Endothelial cell of umbilical vein (primary cell): ENCODE data around the gene NR3C1. TPM values are rescaled to one million over a fixed set of nuclear protein-coding genes. Genes with fewer than 3 reads are reported as not detected.

Experiments
- BruUV-seq: library from RNA; stranded (reverse); fragments of 400-500 nt; replicated peaks from 2 replicates; lab custom pipeline; 2021; lab: Mats Ljungman, UMichigan
- CTCF ChIA-PET: fragments of 300-600, 350-600 bp; sonication (Branson Sonifier 250); formaldehyde crosslinking; loops from one replicate; lab custom pipeline; 2021; ENCODE audit warnings: antibody characterized with exemption, inconsistent platforms; lab: Charles Lee
- POLR2A ChIA-PET: fragments of 300-600, 350-600 bp; sonication (Branson Sonifier 250); formaldehyde crosslinking; loops from one replicate; lab custom pipeline; 2021; ENCODE audit warnings: antibody characterized with exemption, inconsistent platforms; lab: Charles Lee
- DNase-seq: peaks from one replicate; pipeline ENCODE4 v3.0.0-alpha.2; 2011; ENCODE audit warnings: low read depth, low spot score
- FAIRE-seq: peaks from 2 replicates; lab custom pipeline; 2011; peaks lifted over from hg19 to GRCh38; lab: Jason Lieb, UNC
- H2AFZ ChIP-seq: 2 replicates; pipeline ENCODE4 v1.6.0; 2012; ENCODE audit warnings: low read depth, low read length, control low read depth, inconsistent platforms
- H3K27ac ChIP-seq: 2 replicates; pipeline ENCODE4 v1.5.1; 2011; ENCODE audit warnings: low read depth, mild to moderate bottlenecking, control low read depth, low read length, moderate library complexity; ENCODE audit not compliant: insufficient read depth
- H3K27me3 ChIP-seq, 2 experiments: 2 replicates each; pipeline versions ENCODE4 v1.6.0 to v1.6.1; 2011; ENCODE audit warnings: low read length in 2 of 2, mixed read lengths in 1 of 2; ENCODE audit not compliant: control insufficient read depth in 2 of 2, insufficient read depth in 2 of 2
- H3K36me3 ChIP-seq, 2 experiments: 2 replicates in 1 of 2; 3 replicates in 1 of 2; pipeline ENCODE4 v1.5.1; 2011; ENCODE audit warnings: low read length in 2 of 2, mild to moderate bottlenecking in 1 of 2, moderate library complexity in 1 of 2; ENCODE audit not compliant: control insufficient read depth in 2 of 2, insufficient read depth in 2 of 2; ENCODE audit errors: extremely low read depth in 1 of 2
- H3K4me1 ChIP-seq: 3 replicates; pipeline ENCODE4 v1.5.1; 2011; ENCODE audit warnings: mild to moderate bottlenecking, low read length; ENCODE audit not compliant: control insufficient read depth, insufficient read depth; ENCODE audit errors: extremely low read depth
- H3K4me2 ChIP-seq: 2 replicates; pipeline ENCODE4 v1.6.1; 2011; ENCODE audit warnings: low read length, control low read depth, mixed read lengths; ENCODE audit not compliant: insufficient read depth
- H3K4me3 ChIP-seq, 3 experiments: fragments of 200-600 bp in 1 of 3; sonication (generic), shearing (Covaris generic) in 1 of 3; replicated peaks in 1 of 3; 2 replicates each; pipeline ENCODE4 v1.5.1; 2011 to 2016; ENCODE audit warnings: control low read depth in 3 of 3, low read length in 3 of 3, mild to moderate bottlenecking in 2 of 3, inconsistent platforms in 1 of 3, low read depth in 1 of 3, moderate library complexity in 1 of 3; ENCODE audit not compliant: insufficient read depth in 1 of 3
- H3K79me2 ChIP-seq: 2 replicates; pipeline ENCODE4 v1.6.0; 2012; ENCODE audit warnings: low read length, inconsistent platforms; ENCODE audit not compliant: control insufficient read depth, insufficient read depth
- H3K9ac ChIP-seq: replicated peaks from 2 replicates; pipeline ENCODE3; 2011; ENCODE audit warnings: low read length, control low read depth; ENCODE audit not compliant: insufficient read depth; ENCODE audit errors: extremely low read depth
- H3K9me1 ChIP-seq: replicated peaks from 3 replicates; pipeline ENCODE4 v1.6.0; 2011; ENCODE audit warnings: mild to moderate bottlenecking, low read length; ENCODE audit not compliant: control insufficient read depth, insufficient read depth; ENCODE audit errors: extremely low read depth
- H3K9me3 ChIP-seq: replicated peaks from 2 replicates; pipeline ENCODE4 v1.5.1; 2012; ENCODE audit warnings: low read length, inconsistent platforms; ENCODE audit not compliant: control insufficient read depth, insufficient read depth
- H4K20me1 ChIP-seq: replicated peaks from 2 replicates; pipeline ENCODE3; 2011; ENCODE audit warnings: mild to moderate bottlenecking, low read length; ENCODE audit not compliant: control insufficient read depth, insufficient read depth; ENCODE audit errors: extremely low read depth
- CTCF ChIP-seq, 2 donors: IDR thresholded peaks; 1 replicate in 1 of 2; 2 replicates in 1 of 2; pipeline ENCODE4 v1.5.1; 2011; ENCODE audit warnings: low read length in 2 of 2, mild to moderate bottlenecking in 2 of 2, moderate library complexity in 2 of 2, control low read depth in 1 of 2, inconsistent platforms in 1 of 2, low read depth in 1 of 2; ENCODE audit not compliant: insufficient read depth in 1 of 2; ENCODE audit errors: extremely low read depth in 1 of 2
- EZH2 ChIP-seq: IDR thresholded peaks from 2 replicates; pipeline ENCODE4 v1.6.1; 2012; ENCODE audit warnings: borderline replicate concordance, low read depth, mild to moderate bottlenecking, moderate library complexity, low read length, inconsistent platforms; ENCODE audit not compliant: severe bottlenecking
- FOS ChIP-seq: IDR thresholded peaks from 2 replicates; pipeline ENCODE4 v1.6.1; 2011; ENCODE audit warnings: mild to moderate bottlenecking, low read length, moderate library complexity, borderline replicate concordance; ENCODE audit not compliant: insufficient read depth
- GATA2 ChIP-seq: IDR thresholded peaks from 2 replicates; pipeline ENCODE4 v1.7.0; 2011; ENCODE audit warnings: low read depth, mild to moderate bottlenecking, moderate library complexity, mixed read lengths, low read length; ENCODE audit not compliant: insufficient read length, insufficient read depth
- JUN ChIP-seq: IDR thresholded peaks from 2 replicates; pipeline ENCODE4 v1.6.1; 2011; ENCODE audit warnings: borderline replicate concordance, low read depth; ENCODE audit not compliant: insufficient read length, insufficient read depth
- MAX ChIP-seq: IDR thresholded peaks from 2 replicates; pipeline ENCODE4 v1.6.1; 2011; ENCODE audit not compliant: insufficient read depth, insufficient read length
- MYC ChIP-seq: IDR thresholded peaks from one replicate; pipeline ENCODE4 v1.6.1; 2011; ENCODE audit warnings: mild to moderate bottlenecking, low read depth, low read length
- POLR2A ChIP-seq: IDR thresholded peaks from 2 replicates; pipeline ENCODE4 v1.6.1; 2012; ENCODE audit warnings: low read depth, mild to moderate bottlenecking, control low read depth, low read length
- POLR2AphosphoS5 ChIP-seq: IDR thresholded peaks from 2 replicates; pipeline ENCODE4 v1.6.1; 2012; ENCODE audit warnings: low read depth, mild to moderate bottlenecking, control low read depth, low read length, moderate library complexity; ENCODE audit not compliant: insufficient read depth
- dilution Hi-C: fragments of 300-500 bp; cut with MboI; formaldehyde crosslinking; loops from one replicate; pipeline ENCODE4 v1.15.0; 2019; ENCODE audit warnings: low sequenced_read_pairs; ENCODE audit not compliant: extremely low pct_ligation_motif_present
- intact Hi-C: fragments of 100-400 bp; cut with micrococcal nuclease; formaldehyde crosslinking; loops from one replicate; pipeline ENCODE4 v1.10.0; 2022
- polyA plus RNA-seq, 4 experiments: library from polyadenylated mRNA; depleted of rRNA in 3 of 4; stranded (reverse) in 3 of 4; unstranded in 1 of 4; fragments of >200 nt; gene quantifications; 2 replicates each; pipeline versions ENCODE4 v1.2.1 to v1.2.3, GENCODE V29; 2011 to 2012; ENCODE audit warnings: missing spikeins in 1 of 4
- total RNA-seq: library from RNA; stranded (reverse); gene quantifications from 2 replicates; pipeline ENCODE4 v1.2.3, GENCODE V29; 2021

The NR3C1 gene
- total and polyA plus RNA-seq, 2 donors (not counting 3 experiments of a cell fraction or from before 2014, with no cell fraction given) = 4.1 to 17.0 TPM

DNA sequence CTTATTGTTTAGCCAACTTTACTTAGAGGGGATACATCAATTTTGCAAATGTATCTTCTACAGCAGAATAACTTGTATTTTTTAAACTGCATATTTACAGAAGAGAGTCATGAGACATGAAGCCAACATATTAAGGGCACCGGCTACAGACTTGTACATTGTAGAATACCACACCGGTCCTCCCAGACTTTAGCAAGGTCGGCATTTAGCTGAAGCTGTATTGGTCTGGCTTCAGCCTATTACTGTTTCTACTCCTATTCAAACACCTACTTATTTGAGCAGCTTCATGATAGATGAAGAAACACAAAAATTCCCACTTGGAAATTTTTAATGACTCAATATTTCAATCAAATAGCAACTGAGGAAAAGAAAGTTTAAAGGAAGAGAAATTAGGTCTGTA, 33.0 kb downstream of the NR3C1 start:
- no peaks in the 10 kb centered on the region for H3K4me1 ChIP-seq
- intact Hi-C loops = no loop called here
- no peak overlapping the region for H2AFZ ChIP-seq
- no TSS peak for BruUV-seq
- no peak overlapping the region for H3K4me3 ChIP-seq
- H3K36me3 ChIP-seq = no peaks in the 10 kb centered on the region
- H3K9me1 ChIP-seq = no peaks in the 10 kb centered on the region
- H3K4me2 ChIP-seq = no peak overlapping the region
- CTCF ChIA-PET = interaction anchor here (1.2 kb wide), 1 partner anchor 10 kb away, joined by 3 read pairs; no protein-coding TSS in a partner anchor
- H3K9me3 ChIP-seq = no peaks in the 10 kb centered on the region
- H3K79me2 ChIP-seq = peaks cover 40% of the 10 kb centered on the region
- POLR2A ChIA-PET = no interaction called here
- dilution Hi-C loops = no loop called here
- H3K27me3 ChIP-seq = no peaks in the 10 kb centered on the region
- no peak overlapping the region for H3K9ac ChIP-seq
- FAIRE-seq (no peak), DNase-seq (no peak)
- H3K27ac ChIP-seq = no peak overlapping the region
- TF ChIP-seq GATA2 (no peak), MYC (no peak), FOS (no peak), CTCF (IDR thresholded peaks at IDR 0.05; ENCODE audit: extremely low read depth in 1 of 2, insufficient read depth in 1 of 2, low read depth in 1 of 2, low read length in 2 of 2) (no peak), JUN (no peak), POLR2A (no peak), POLR2AphosphoS5 (no peak), MAX (no peak), EZH2 (no peak)
- no peaks in the 10 kb centered on the region for H4K20me1 ChIP-seq
